Measurements from ENCODE around the gene EIF5A.

DNA sequence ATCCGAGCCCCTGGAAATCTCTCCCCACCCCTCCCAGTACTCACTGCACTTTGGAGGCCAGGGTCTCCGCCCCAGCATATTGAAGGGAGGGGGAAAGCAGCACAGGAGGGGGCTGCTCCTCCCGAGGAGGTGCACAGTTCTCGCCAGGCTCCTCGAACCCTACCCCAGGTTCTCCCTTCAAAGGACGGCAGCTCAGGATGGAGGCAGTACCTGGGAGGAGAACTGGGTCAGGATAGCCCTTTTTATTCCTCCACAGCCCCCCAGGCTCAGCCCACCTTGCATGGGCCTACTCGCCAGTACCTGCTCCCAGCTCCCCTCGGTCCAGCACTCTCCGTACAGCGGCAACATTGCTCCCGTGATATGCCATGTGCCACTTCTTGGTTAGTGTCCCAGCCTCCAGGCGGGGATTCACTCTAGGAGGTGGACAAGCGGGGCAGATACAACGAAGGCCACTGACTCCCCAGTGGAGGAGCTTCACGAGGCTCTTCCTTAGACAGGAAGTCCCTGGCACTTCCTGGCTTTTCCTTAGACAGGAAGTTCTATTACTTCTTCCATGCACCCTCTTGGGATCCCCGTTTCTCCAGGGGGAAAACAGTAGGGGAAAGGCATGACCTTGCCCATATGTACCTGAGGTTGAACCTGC is 9.9 kb downstream of the EIF5A start:
- no peak for TF ChIP-seq POLR2A (IDR thresholded peaks at IDR 0.05)
- TF ChIP-seq, protein P1, sequence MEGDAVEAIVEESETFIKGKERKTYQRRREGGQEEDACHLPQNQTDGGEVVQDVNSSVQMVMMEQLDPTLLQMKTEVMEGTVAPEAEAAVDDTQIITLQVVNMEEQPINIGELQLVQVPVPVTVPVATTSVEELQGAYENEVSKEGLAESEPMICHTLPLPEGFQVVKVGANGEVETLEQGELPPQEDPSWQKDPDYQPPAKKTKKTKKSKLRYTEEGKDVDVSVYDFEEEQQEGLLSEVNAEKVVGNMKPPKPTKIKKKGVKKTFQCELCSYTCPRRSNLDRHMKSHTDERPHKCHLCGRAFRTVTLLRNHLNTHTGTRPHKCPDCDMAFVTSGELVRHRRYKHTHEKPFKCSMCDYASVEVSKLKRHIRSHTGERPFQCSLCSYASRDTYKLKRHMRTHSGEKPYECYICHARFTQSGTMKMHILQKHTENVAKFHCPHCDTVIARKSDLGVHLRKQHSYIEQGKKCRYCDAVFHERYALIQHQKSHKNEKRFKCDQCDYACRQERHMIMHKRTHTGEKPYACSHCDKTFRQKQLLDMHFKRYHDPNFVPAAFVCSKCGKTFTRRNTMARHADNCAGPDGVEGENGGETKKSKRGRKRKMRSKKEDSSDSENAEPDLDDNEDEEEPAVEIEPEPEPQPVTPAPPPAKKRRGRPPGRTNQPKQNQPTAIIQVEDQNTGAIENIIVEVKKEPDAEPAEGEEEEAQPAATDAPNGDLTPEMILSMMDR (IDR thresholded peaks at IDR 0.05 in 4 of 5, conservative IDR thresholded peaks at IDR 0.05 in 1 of 5) = no peak

All from gastrocnemius medialis (tissue), 4 donors.